ENCODE measurements around the gene RTN1. TPM values are rescaled to one million over a fixed set of nuclear protein-coding genes. Genes with fewer than 3 reads are reported as not detected.

The RTN1 gene
- total RNA-seq, 2 experiments from 2014 or later = not detected

DNA sequence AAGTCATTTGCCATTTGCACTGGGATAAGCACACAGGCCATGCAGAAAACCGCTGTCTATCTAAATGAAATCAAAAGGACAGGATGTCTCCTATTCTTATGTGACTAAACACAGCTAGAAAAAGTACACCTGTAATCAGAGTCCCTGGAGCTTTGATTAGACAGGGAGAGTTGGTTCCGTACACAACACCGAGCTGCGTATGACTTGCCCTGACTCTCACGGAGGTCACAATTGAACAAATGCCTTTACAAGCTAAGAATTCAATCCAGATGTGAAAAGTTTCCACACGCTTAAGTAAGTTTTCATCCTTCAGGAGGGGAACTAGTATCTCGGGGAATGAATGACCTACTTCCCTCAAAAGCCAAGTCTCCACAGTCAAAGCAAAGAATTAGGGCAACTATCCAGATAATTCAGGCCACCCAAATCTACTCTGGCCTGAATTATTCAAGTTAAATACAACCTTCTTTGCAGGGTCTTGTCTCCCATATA is 67.5 kb downstream of the RTN1 start:
- H3K4me3 Mint-ChIP-seq = no peak overlapping the region
- peaks cover 6% of the 10 kb centered on the region for H3K27me3 Mint-ChIP-seq
- POLR2A ChIA-PET = no interaction called here
- DNase-seq (no peak), ATAC-seq (ENCODE audit: low read depth) (no peak)
- no peak overlapping the region for H3K27ac Mint-ChIP-seq
- H3K4me1 Mint-ChIP-seq = no peaks in the 10 kb centered on the region
- H3K9me3 Mint-ChIP-seq = no peaks in the 10 kb centered on the region
- H3K36me3 Mint-ChIP-seq = no peaks in the 10 kb centered on the region

DNA sequence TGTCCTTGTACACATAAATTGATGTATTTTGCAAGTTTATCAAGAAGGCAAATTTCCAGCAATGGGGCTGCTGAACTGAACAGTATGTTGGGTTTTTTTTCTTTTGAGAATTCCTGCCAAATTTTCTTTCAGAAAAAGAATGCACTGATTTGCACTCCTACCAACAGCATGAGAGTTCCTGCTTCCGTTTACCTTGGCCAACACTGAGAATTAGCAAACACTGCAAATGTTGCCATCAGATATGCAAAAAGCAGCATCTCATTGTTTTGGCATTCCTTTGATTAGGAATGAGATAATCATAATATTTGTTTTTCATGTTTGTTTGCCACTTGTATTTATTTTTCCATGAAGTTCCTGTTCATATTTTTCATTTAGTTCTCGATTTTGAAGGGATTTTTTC is 82.4 kb downstream of the RTN1 start:
- POLR2A ChIA-PET = no interaction called here
- Mint-ChIP-seq H3K27me3 (peaks cover 7% of the 10 kb centered on the region), H3K27ac (no peak overlapping the region), H3K9me3 (no peaks in the 10 kb centered on the region), H3K4me1 (no peaks in the 10 kb centered on the region), H3K36me3 (no peaks in the 10 kb centered on the region), H3K4me3 (no peak overlapping the region)
- DNase-seq (no peak), ATAC-seq (ENCODE audit: low read depth) (no peak)

DNA sequence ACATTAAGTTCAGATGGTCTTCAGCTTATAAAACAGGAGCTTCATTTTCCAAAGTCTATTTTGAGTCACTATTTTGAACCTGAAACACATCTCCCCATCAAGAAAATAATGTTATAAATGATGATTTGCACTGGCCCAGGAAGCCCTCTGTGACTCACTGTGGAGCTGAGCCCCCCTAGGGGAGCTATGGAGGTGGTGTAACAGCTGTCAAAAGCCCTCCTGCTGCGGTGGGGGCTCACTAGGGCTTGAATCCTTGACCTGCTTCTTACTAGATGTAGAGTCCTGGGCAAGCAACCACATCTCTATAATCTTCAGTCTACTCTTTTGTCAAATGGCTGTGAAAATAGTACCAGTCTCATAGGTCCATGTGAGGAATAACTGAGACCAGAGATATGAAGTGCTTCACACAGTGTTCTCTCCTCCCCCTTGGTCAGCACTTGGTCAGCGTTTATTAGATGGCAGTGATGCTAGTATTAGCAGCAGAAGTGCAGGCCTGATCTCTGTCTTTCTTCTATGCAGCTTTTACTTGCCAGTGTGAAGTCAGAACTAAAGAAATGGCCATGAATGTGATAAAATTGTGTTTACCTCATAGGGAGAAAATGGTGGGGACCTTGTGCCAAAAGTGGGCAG is 83.4 kb downstream of the RTN1 start:
- Mint-ChIP-seq H3K9me3 (no peaks in the 10 kb centered on the region), H3K27ac (no peak overlapping the region), H3K4me1 (no peaks in the 10 kb centered on the region), H3K36me3 (no peaks in the 10 kb centered on the region), H3K4me3 (no peak overlapping the region), H3K27me3 (peaks cover 7% of the 10 kb centered on the region)
- POLR2A ChIA-PET = no interaction called here
- DNase-seq (no peak), ATAC-seq (ENCODE audit: low read depth) (no peak)

DNA sequence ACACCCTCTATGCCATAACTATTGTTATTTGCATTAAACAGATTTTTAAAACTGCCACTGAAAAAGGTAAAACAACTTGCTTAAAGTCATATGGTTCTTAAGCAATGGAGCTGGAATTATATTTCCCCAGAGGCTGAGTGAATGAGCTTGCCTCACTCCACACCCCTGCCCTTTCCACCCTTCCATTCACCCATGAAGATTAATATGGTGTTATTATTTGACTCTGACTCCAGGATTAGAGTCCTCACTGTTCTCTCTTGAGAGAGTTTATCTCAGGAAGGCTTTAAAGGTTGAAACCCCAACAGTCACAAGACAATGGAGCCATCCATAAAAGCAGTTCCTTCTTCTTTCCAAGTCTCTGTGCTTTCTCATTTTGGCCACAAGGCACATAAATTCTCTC is 84.9 kb downstream of the RTN1 start:
- ATAC-seq (ENCODE audit: low read depth) (no peak), DNase-seq (no peak)
- peaks cover 4% of the 10 kb centered on the region for H3K27me3 Mint-ChIP-seq
- H3K9me3 Mint-ChIP-seq = no peaks in the 10 kb centered on the region
- POLR2A ChIA-PET = no interaction called here
- no peak overlapping the region for H3K4me3 Mint-ChIP-seq
- no peaks in the 10 kb centered on the region for H3K4me1 Mint-ChIP-seq
- H3K36me3 Mint-ChIP-seq = no peaks in the 10 kb centered on the region
- H3K27ac Mint-ChIP-seq = no peak overlapping the region

DNA sequence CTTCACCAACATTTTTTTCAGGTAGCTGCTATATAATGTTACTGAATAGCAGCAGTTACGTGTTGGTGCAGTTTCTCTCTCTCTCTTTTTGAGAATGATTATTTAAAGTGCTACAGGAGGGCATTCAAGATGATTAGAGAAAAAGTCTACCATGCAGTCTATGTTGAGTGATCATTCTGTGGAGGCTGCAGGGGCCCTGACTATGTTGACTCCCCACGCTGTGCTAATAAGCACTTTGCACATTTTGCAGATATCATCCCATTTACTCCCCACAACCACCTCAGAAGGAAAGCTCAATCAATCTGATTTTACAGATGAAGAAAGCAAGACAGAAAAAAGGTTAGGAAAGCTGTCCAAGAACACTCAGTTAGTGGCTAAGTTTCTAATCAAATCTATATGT is 87.8 kb downstream of the RTN1 start:
- Mint-ChIP-seq H3K4me3 (no peak overlapping the region), H3K36me3 (no peaks in the 10 kb centered on the region), H3K9me3 (no peaks in the 10 kb centered on the region), H3K4me1 (no peaks in the 10 kb centered on the region), H3K27ac (no peak overlapping the region), H3K27me3 (peaks cover 6% of the 10 kb centered on the region)
- DNase-seq (no peak), ATAC-seq (ENCODE audit: low read depth) (no peak)
- POLR2A ChIA-PET = no interaction called here

DNA sequence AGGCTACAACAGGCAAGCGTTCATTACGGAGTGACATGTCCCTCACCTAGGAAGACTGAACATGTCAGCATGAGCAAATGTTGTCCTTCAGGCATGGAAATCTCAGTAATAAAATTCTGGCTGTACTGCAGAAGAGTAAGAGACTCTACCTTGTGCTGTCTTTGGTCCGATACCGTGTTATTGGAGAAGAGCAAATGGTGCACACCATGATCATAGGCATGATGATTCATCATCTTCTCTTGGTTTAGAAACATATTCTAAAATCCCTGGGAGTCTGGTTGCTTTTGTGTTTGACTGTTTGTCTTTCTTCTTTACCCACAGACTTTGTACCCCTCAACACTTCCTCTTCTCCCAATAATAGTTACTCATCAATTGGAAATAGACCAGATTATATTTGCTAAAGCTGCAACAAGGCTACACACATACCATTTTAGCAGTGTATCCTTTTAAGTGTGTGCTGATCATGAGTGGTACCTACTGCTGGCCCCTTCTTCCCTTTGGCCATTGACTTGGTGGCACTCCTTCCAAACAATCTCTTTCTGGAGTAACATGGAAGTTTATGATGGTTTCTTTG is 93.5 kb downstream of the RTN1 start:
- Mint-ChIP-seq H3K27ac (no peak overlapping the region), H3K9me3 (no peaks in the 10 kb centered on the region), H3K27me3 (peaks cover 4% of the 10 kb centered on the region), H3K4me1 (no peaks in the 10 kb centered on the region), H3K36me3 (no peaks in the 10 kb centered on the region), H3K4me3 (no peak overlapping the region)
- ATAC-seq (ENCODE audit: low read depth) (no peak), DNase-seq (no peak)
- POLR2A ChIA-PET = no interaction called here

DNA sequence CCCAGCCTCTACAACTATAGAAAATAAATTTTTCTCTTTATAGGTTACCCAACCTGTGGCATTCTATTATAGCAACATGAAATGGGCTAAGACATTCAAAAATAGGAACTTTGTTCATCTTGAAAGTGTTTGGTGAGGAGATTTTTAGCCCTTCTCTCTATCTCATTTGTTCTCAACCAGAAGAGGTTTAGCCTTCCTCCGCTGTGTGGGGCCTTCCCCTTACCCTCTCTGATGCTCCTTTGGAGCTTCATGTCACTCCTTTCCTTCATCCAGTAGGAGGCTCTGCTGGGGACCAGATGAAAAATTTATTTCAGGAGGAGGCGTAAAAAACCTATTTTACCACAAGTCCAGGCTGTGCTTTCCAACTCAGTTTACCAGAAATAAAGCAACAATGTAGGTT is 94.1 kb downstream of the RTN1 start:
- Mint-ChIP-seq H3K27ac (no peak overlapping the region), H3K36me3 (no peaks in the 10 kb centered on the region), H3K4me3 (no peak overlapping the region), H3K4me1 (no peaks in the 10 kb centered on the region), H3K27me3 (peaks cover 4% of the 10 kb centered on the region), H3K9me3 (no peaks in the 10 kb centered on the region)
- no peak for DNase-seq
- POLR2A ChIA-PET = no interaction called here
- no peak for ATAC-seq (ENCODE audit: low read depth)

DNA sequence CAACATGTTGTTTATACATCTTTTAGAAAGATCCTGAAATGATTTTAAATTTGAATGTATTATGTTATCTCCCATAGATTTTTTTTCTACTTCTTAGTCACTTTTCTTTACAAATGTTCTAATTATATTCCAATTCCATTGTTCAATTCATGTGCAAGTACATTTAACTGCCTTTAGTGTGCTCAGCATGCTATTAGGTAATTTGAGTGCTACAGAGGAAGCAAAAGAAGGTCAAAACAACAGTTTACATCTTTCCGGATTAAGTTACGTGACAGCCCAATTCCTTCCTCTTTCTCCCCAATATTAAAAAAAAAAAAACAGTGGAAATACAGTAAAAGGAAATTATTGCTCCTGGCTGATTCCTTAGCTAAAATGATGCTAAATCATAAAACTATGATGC is 98.3 kb downstream of the RTN1 start:
- H3K4me3 Mint-ChIP-seq = no peak overlapping the region
- no peaks in the 10 kb centered on the region for H3K27me3 Mint-ChIP-seq
- no peak for DNase-seq
- no peak overlapping the region for H3K27ac Mint-ChIP-seq
- H3K4me1 Mint-ChIP-seq = no peaks in the 10 kb centered on the region
- H3K9me3 Mint-ChIP-seq = no peaks in the 10 kb centered on the region
- no peaks in the 10 kb centered on the region for H3K36me3 Mint-ChIP-seq
- ATAC-seq (ENCODE audit: low read depth) = no peak
- POLR2A ChIA-PET = no interaction called here

DNA sequence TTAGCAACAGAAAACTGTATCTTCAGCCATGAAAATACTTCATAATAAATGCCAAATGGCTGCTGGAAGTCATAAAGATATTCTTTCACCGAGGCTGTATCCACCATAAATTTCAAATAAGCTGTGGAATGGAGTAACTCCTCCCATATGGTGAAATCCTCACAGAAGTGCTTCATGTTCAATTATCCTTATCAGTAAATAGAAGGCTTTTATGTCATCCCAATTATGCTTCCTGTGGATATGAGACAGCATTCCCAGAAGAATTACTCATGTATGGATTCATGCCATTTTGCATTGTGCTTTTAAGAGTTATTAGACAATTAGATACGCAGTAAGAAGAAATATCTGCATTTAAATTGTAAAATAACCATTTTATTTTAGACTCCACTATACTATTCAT is 99.0 kb downstream of the RTN1 start:
- ATAC-seq (ENCODE audit: low read depth) = no peak
- no peak overlapping the region for H3K4me3 Mint-ChIP-seq

DNA sequence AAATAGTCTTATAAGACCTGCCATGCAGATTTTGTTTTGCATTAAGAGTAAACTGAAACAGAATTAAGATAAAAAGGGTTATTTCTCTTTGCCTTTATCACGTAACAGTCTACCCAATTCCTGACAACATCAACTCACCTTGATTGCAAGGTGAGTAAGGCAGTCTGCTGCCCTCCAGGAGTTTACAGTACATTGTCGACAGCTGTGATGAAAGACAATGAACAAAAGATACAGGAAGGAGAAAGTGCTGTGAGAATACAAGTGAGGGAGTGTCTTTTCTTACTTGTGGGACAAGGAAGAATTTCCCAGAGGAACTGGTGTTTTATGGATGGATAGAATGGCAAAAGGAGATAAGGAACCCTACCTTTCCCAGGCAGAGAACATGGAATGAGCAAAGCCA is 101.0 kb downstream of the RTN1 start:
- Mint-ChIP-seq H3K4me1 (no peaks in the 10 kb centered on the region), H3K27ac (no peak overlapping the region), H3K27me3 (peaks cover 2% of the 10 kb centered on the region), H3K36me3 (no peaks in the 10 kb centered on the region), H3K9me3 (no peaks in the 10 kb centered on the region), H3K4me3 (no peak overlapping the region)
- no peak for ATAC-seq (ENCODE audit: low read depth)
- DNase-seq = no peak
- POLR2A ChIA-PET = no interaction called here

More for the DNA sequence above, 99.0 kb downstream of the RTN1 start:
- no peak overlapping the region for H3K27ac Mint-ChIP-seq
- peaks cover 2% of the 10 kb centered on the region for H3K27me3 Mint-ChIP-seq
- no peaks in the 10 kb centered on the region for H3K4me1 Mint-ChIP-seq
- POLR2A ChIA-PET = no interaction called here
- DNase-seq = no peak
- no peaks in the 10 kb centered on the region for H3K9me3 Mint-ChIP-seq
- H3K36me3 Mint-ChIP-seq = no peaks in the 10 kb centered on the region

DNA sequence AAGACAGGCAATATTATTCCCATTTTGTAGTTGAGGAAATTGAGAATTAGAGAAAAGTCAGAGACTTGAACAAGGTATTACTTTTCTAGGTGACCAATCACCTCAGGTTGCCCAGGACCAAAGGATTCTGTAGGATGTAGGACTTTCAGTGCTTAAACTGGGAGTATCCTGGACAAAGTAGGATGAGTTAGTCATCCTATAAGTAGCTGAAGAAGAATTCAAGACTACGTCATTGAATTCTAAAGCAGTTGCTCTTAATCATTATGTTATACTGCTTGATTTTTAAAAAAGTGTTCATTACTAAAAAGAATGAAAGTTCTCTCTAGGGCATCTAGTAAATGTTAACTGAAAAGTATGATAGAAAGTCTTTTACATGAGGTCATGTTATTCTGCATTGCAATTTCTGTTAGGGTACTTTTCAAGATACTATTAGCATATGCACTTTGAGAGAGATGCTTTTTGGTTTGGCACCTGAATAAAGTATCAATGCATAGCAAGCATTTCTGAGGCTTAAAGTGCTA is 101.7 kb downstream of the RTN1 start:
- POLR2A ChIA-PET = no interaction called here
- no peaks in the 10 kb centered on the region for H3K4me1 Mint-ChIP-seq

DNA sequence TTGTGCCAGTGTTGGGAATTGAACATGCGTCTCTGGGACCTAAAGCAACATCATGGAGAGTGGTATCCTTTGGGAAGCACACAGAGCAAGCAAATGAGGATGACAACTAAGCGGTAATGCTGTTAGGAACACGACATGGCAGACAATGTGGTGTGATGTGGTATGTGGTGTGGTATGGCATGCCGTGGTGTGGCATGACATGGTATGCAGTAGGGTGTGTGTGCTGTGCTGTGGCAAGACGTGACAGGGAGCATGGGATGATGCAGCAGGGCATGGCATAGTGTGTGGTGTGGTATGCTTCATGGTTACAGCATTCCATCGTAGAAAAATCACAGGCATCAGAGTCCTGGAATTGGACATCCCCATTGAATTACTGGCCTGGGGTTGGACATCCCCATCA is 108.7 kb downstream of the RTN1 start:
- Mint-ChIP-seq H3K27ac (no peak overlapping the region), H3K36me3 (no peaks in the 10 kb centered on the region), H3K4me3 (no peak overlapping the region), H3K9me3 (peaks cover 3% of the 10 kb centered on the region), H3K27me3 (peaks cover 4% of the 10 kb centered on the region), H3K4me1 (no peaks in the 10 kb centered on the region)
- POLR2A ChIA-PET = no interaction called here
- no peak for DNase-seq
- no peak for ATAC-seq (ENCODE audit: low read depth)

More for the DNA sequence above, 101.7 kb downstream of the RTN1 start:
- H3K27ac Mint-ChIP-seq = no peak overlapping the region
- ATAC-seq (ENCODE audit: low read depth) (no peak), DNase-seq (no peak)
- H3K9me3 Mint-ChIP-seq = no peaks in the 10 kb centered on the region
- no peak overlapping the region for H3K4me3 Mint-ChIP-seq
- no peaks in the 10 kb centered on the region for H3K36me3 Mint-ChIP-seq
- peaks cover 2% of the 10 kb centered on the region for H3K27me3 Mint-ChIP-seq

DNA sequence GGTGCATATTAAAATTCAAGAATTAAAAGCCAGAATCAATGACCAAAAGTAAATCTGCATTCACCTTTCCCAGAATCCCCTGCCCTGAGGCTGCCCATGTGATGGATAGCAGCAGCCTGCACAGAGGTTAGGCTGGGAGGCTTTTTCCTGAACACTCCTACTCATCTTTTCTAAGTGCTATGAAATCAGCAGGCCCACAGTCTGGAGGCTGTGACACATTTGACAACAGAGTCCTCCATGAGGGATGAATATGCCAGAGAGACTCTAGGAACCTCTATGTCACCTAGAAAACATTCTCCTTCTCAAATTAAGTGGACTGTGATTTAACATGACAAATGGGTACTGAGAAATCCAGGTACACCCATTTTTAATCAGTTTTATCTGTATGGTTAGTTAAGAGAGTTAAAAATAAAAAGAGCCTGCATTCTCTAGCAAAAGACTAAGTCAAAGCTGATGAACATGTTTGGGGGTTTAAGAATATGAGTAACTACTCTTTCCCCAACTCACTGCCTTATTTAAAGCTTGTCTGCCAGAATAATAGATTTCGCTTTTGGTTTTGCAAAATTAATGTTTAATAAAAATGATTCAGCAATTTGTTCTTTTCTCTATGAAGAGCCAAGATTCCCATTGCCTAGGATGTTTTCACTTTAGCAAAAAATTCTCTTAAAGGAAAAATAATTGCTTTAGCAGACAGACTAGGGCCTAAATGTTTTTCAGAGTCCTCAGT is 115.0 kb downstream of the RTN1 start:
- peaks cover 8% of the 10 kb centered on the region for H3K27me3 Mint-ChIP-seq
- DNase-seq (no peak), ATAC-seq (ENCODE audit: low read depth) (no peak)
- POLR2A ChIA-PET = no interaction called here
- no peak overlapping the region for H3K4me3 Mint-ChIP-seq
- no peaks in the 10 kb centered on the region for H3K9me3 Mint-ChIP-seq
- H3K27ac Mint-ChIP-seq = no peak overlapping the region
- no peaks in the 10 kb centered on the region for H3K36me3 Mint-ChIP-seq
- no peaks in the 10 kb centered on the region for H3K4me1 Mint-ChIP-seq

DNA sequence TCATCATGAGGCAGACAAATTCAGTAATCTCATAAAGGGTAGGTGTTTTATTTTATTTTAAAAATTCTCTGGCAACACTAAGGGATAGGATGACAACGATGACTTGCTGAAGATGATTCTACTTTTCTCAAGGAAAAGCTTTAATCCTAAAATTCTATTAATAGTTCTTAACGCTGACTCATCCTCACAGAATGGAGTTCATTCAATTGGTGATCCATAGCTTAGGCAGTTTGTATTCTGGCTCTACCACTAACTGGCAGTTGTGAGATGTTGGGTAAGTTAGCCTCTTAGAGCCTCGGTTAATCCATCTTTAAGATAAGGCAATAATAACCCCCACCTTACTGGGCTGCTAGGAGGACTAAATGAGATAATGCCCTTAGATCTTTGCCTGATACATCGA is 116.3 kb downstream of the RTN1 start:
- POLR2A ChIA-PET = no interaction called here
- H3K27me3 Mint-ChIP-seq = peaks cover 8% of the 10 kb centered on the region
- no peaks in the 10 kb centered on the region for H3K36me3 Mint-ChIP-seq
- no peaks in the 10 kb centered on the region for H3K4me1 Mint-ChIP-seq
- ATAC-seq (ENCODE audit: low read depth) (no peak), DNase-seq (no peak)
- H3K9me3 Mint-ChIP-seq = no peaks in the 10 kb centered on the region
- H3K27ac Mint-ChIP-seq = no peak overlapping the region
- no peak overlapping the region for H3K4me3 Mint-ChIP-seq

All from activated naive CD8-positive, alpha-beta T cell treated with anti-CD3 and anti-CD28 coated beads, Interleukin-2, amount 10 ng/mL, durations not matched to agents 7 days and 5 days (primary cell).